H1 (cell line): ENCODE data around the gene TRAF1. TPM values are rescaled to one million over a fixed set of nuclear protein-coding genes. Genes with fewer than 3 reads are reported as not detected.

Experiments
- BRCA1 ChIP-seq: IDR thresholded peaks from 2 replicates; pipeline ENCODE4 v1.6.1; 2012; ENCODE audit warnings: low read depth, low read length, improper control_type of control experiment
- CEBPB ChIP-seq: IDR thresholded peaks from 2 replicates; pipeline ENCODE4 v1.6.1; 2012; ENCODE audit warnings: low read depth, low read length
- EP300 ChIP-seq, 2 experiments: IDR thresholded peaks; 1 replicate in 1 of 2; 2 replicates in 1 of 2; pipeline ENCODE4 v1.6.1; 2011 to 2012; ENCODE audit warnings: low read depth in 2 of 2, low read length in 2 of 2, mild to moderate bottlenecking in 2 of 2, borderline replicate concordance in 1 of 2, inconsistent platforms in 1 of 2, moderate library complexity in 1 of 2
- EZH2 ChIP-seq: fragments of 200-600 bp; sonication (generic); IDR thresholded peaks from 2 replicates; pipeline ENCODE4 v1.7.1; 2012; ENCODE audit warnings: low read depth, mild to moderate bottlenecking, moderate library complexity, low read length, inconsistent platforms; ENCODE audit not compliant: severe bottlenecking
- GTF2F1 ChIP-seq: IDR thresholded peaks from 2 replicates; pipeline ENCODE4 v1.6.1; 2012; ENCODE audit warnings: low read depth, low read length, improper control_type of control experiment, borderline replicate concordance
- JUN ChIP-seq: IDR thresholded peaks from 2 replicates; pipeline ENCODE4 v1.6.1; 2011; ENCODE audit warnings: low read depth, mild to moderate bottlenecking, improper control_type of control experiment, low read length
- KDM1A ChIP-seq: fragments of 200-600, 300-600 bp; sonication (generic); IDR thresholded peaks from 2 replicates; pipeline ENCODE4 v1.7.1; 2016; ENCODE audit warnings: mild to moderate bottlenecking, low read length, borderline replicate concordance
- MAFK ChIP-seq: IDR thresholded peaks from 2 replicates; pipeline ENCODE4 v1.6.1; 2012; ENCODE audit warnings: low read depth, mild to moderate bottlenecking, improper control_type of control experiment, low read length
- NRF1 ChIP-seq: IDR thresholded peaks from 2 replicates; pipeline ENCODE4 v1.6.1; 2011; ENCODE audit warnings: mild to moderate bottlenecking, low read depth, low read length, improper control_type of control experiment
- POLR2A ChIP-seq, 2 experiments: IDR thresholded peaks; 1 replicate in 1 of 2; 2 replicates in 1 of 2; pipeline ENCODE4 v1.6.1; 2011; ENCODE audit warnings: low read depth in 2 of 2, low read length in 2 of 2, mild to moderate bottlenecking in 2 of 2; ENCODE audit errors: control extremely low read depth in 1 of 2
- POU5F1 ChIP-seq: IDR thresholded peaks from 2 replicates; pipeline ENCODE4 v1.6.1; 2011; ENCODE audit warnings: low read depth, mild to moderate bottlenecking, low read length, moderate library complexity
- RFX5 ChIP-seq: IDR thresholded peaks from 2 replicates; pipeline ENCODE4 v1.6.1; 2011; ENCODE audit warnings: low read depth, low read length, improper control_type of control experiment, borderline replicate concordance
- SIRT6 ChIP-seq: IDR thresholded peaks from one replicate; pipeline ENCODE4 v1.7.1; 2012; ENCODE audit warnings: low read length, inconsistent platforms
- TAF1 ChIP-seq: IDR thresholded peaks from 2 replicates; pipeline ENCODE4 v1.6.1; 2011; ENCODE audit warnings: mild to moderate bottlenecking, low read depth, low read length
- TAF7 ChIP-seq: optimal IDR thresholded peaks from 2 replicates; pipeline ENCODE3; 2011; ENCODE audit warnings: low read depth, mild to moderate bottlenecking, inconsistent platforms, low read length, moderate library complexity, borderline replicate concordance
- TCF12 ChIP-seq: IDR thresholded peaks from 2 replicates; pipeline ENCODE4 v1.6.1; 2011; ENCODE audit warnings: low read depth, mild to moderate bottlenecking, low read length
- polyA plus RNA-seq, 7 experiments: library from polyadenylated mRNA; depleted of rRNA in 3 of 7; stranded (reverse) in 5 of 7; unstranded in 2 of 7; fragments of >200 nt in 5 of 7; fragments of 200-250 nt in 2 of 7; gene quantifications; 1 replicate in 5 of 7; 2 replicates in 1 of 7; 4 replicates in 1 of 7; pipeline versions ENCODE4 v1.2.1 to v1.2.3, GENCODE V29; 2011 to 2013; ENCODE audit warnings: missing spikeins in 2 of 7, mixed read lengths in 2 of 7
- total RNA-seq: library from RNA; stranded (reverse); fragmentation: NEBNext Ultra II Directional; extraction: Animal tissue kit (Norgen Biotek cat#: 25700); gene quantifications from 2 replicates; pipeline ENCODE4 v1.2.1, GENCODE V29; 2021
- TF ChIP-seq, protein P1 (sequence below): IDR thresholded peaks from 2 replicates; pipeline ENCODE4 v1.6.1; 2011; ENCODE audit warnings: low read depth, mild to moderate bottlenecking, low read length; ENCODE audit not compliant: insufficient read depth
- TF ChIP-seq, protein P2 (sequence below): IDR thresholded peaks from 2 replicates; pipeline ENCODE4 v1.6.1; 2011; ENCODE audit warnings: low read length, improper control_type of control experiment
- TF ChIP-seq, protein P3 (sequence below): IDR thresholded peaks from 2 replicates; pipeline ENCODE4 v1.6.1; 2012; ENCODE audit warnings: inconsistent platforms

TRAF1 gene
- total and polyA plus RNA-seq, 2 of the 8 experiments (the other 6 are each of a cell fraction or from before 2014, with no cell fraction given) = 1.6 to 3.2 TPM

DNA sequence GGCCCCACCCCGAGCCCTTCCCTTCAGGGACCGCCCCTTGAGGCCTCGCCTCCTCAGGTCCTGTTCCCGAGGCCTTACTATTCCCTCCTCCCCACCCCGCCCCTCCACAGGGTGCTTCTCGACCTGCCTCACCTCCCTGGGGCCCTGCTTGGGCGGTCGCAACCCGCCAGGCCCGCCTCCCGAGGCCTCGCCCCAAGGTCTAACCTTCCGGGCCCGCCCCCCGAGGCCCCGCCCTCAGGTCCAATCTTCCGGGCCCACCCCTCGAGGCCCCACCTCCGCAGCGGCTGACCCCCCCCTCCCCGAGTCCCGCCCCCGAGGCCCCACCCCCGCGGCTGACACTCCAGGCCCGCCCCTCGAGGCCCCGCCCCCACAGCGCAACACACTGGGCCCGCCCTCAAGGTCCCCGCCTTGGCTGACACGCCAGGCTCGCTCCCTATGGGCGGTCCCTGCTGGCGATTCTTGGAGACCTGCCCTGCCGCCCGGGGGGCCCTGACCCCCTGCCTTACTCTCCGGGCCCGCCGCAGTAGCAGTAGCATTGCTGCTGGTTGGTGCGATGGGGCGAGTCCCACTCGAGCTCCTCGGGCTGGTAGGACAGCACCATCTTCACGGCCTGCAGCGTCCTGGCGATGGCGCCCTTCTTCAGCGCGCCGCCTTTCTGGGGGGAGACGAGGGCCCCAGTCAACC is 57.8 kb downstream of the TRAF1 start (continued):
- TF ChIP-seq EP300 (IDR thresholded peaks at IDR 0.05; ENCODE audit: borderline replicate concordance in 1 of 2, low read depth in 2 of 2, low read length in 2 of 2) (peak in 1 of 2 experiments; percentile 46; a peak in 1 of 3 replicates), TAF7 (peak; percentile 14), KDM1A (no peak), EZH2 (no peak), SIRT6 (no peak), NRF1 (no peak), GTF2F1 (no peak), BRCA1 (no peak), JUN (no peak), MAFK (no peak), CEBPB (no peak), POLR2A (IDR thresholded peaks at IDR 0.05; ENCODE audit: control extremely low read depth in 1 of 2, low read depth in 2 of 2, low read length in 2 of 2) (0 out of 3 replicates have a peak, but pooled peaks of 1 of the 2 experiments have one; percentile 1), POU5F1 (no peak), TCF12 (no peak), RFX5 (no peak), TAF1 (no peak)
- TF ChIP-seq, protein P1, sequence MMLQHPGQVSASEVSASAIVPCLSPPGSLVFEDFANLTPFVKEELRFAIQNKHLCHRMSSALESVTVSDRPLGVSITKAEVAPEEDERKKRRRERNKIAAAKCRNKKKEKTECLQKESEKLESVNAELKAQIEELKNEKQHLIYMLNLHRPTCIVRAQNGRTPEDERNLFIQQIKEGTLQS = no peak
- TF ChIP-seq, protein P2, sequence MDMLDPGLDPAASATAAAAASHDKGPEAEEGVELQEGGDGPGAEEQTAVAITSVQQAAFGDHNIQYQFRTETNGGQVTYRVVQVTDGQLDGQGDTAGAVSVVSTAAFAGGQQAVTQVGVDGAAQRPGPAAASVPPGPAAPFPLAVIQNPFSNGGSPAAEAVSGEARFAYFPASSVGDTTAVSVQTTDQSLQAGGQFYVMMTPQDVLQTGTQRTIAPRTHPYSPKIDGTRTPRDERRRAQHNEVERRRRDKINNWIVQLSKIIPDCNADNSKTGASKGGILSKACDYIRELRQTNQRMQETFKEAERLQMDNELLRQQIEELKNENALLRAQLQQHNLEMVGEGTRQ = 0 out of 2 replicates have a peak, but pooled peaks have one; percentile 17
- TF ChIP-seq, protein P3, sequence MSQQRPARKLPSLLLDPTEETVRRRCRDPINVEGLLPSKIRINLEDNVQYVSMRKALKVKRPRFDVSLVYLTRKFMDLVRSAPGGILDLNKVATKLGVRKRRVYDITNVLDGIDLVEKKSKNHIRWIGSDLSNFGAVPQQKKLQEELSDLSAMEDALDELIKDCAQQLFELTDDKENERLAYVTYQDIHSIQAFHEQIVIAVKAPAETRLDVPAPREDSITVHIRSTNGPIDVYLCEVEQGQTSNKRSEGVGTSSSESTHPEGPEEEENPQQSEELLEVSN = no peak; the same call in 1 of the 2 replicates
